ENCODE data around the gene CRYGN. TPM values are rescaled to one million over a fixed set of nuclear protein-coding genes. Genes with fewer than 3 reads are reported as not detected.

The CRYGN gene
- total RNA-seq, 6 donors from 2014 or later, result 0.43 to 0.61 TPM; not detected in 4

DNA sequence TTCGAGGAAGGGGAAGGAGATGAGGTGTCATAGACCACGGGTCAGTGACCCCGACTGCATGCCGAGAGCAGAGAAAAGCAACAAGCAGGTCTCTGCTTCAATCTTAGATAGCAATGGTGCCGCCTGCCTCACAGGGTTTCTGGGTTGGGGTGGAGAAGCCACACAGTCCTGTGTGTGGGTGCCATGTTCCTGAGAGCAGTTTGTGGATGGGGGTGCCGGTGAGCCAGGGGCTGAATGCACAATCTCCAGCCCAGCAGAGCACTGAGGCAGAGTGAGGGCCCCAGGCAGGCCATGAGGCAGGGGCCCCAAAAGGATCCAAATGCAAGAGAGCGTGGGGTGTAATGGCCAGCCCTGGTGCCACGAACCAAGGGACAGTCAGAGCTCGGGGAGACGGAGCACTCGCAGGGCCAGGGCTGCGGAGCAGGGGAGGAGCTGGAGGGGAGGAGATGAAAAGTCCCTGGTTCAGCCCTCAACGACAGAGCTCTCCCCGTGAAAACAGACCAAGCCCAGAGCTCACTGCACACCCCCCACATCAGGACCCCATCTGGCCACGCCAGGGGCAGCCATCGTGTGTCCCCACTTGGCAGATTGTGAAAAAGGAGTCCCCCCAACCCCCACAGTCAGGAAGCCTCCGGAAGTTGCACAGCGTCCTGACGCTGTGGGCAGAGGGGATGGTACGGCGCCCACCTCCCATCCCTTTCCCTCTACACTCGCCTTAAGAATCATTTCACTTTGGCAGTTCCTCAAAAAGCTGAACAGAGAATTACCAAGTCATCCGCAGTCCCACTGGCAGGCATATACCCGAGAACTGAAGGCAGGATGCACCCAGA lies 50.0 kb downstream of the CRYGN start:
- no peaks in the 10 kb centered on the region for H3K4me1 ChIP-seq
- H3K9me3 ChIP-seq, result no peaks in the 10 kb centered on the region
- H3K36me3 ChIP-seq, result no peaks in the 10 kb centered on the region
- DNase-seq, result no peak
- TF ChIP-seq EP300 (IDR thresholded peaks at IDR 0.05), result no peak
- TF ChIP-seq POLR2A (IDR thresholded peaks at IDR 0.05), result no peak
- TF ChIP-seq POLR2AphosphoS5 (IDR thresholded peaks at IDR 0.05), result no peak
- TF ChIP-seq, protein P1, sequence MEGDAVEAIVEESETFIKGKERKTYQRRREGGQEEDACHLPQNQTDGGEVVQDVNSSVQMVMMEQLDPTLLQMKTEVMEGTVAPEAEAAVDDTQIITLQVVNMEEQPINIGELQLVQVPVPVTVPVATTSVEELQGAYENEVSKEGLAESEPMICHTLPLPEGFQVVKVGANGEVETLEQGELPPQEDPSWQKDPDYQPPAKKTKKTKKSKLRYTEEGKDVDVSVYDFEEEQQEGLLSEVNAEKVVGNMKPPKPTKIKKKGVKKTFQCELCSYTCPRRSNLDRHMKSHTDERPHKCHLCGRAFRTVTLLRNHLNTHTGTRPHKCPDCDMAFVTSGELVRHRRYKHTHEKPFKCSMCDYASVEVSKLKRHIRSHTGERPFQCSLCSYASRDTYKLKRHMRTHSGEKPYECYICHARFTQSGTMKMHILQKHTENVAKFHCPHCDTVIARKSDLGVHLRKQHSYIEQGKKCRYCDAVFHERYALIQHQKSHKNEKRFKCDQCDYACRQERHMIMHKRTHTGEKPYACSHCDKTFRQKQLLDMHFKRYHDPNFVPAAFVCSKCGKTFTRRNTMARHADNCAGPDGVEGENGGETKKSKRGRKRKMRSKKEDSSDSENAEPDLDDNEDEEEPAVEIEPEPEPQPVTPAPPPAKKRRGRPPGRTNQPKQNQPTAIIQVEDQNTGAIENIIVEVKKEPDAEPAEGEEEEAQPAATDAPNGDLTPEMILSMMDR (IDR thresholded peaks at IDR 0.05), result no peak
- no peak for ATAC-seq (ENCODE audit: low FRiP score in 2 of 2)
- no peak overlapping the region for H3K27ac ChIP-seq
- no peaks in the 10 kb centered on the region for H3K27me3 ChIP-seq
- H3K4me3 ChIP-seq, result no peak overlapping the region
- 68 to 84% methylated on average over 21 to 24 of the region's 24 CpGs for WGBS, 2 donors

DNA sequence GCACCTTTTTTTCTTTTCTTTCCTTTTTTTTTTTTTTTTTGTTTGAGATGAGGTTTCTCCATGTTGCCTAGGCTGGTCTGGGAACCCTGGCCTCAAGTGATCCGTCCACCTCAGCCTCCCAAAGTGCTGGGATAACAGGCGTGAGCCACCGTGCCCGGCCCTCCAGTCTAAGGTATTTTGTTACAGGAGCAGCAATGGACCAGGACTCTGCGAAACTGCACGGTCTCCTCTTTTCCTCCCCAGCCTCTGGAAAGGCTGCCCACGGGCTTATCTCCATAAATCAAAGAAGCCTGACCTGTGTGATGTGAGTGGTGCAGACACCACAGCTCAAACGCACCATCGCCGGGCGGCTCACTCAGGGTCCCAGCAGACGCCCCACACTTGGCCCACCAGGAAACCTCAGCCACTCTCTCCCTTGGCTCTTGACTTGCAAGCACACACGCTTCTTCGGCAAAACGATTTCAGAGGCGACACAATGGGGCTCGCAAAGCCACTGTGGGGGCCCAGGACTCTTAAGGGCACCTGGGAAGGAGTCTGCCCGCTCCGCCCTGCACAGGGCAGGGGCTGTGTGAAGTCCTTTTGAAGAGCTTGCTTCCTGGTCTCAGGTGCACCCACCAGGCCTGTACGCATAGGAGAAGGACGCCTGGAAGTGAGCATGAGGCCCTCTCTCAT lies 50.7 kb downstream of the CRYGN start:
- Histone ChIP-seq H3K9me3 (no peaks in the 10 kb centered on the region), H3K27ac (no peak overlapping the region), H3K4me1 (no peaks in the 10 kb centered on the region), H3K27me3 (no peaks in the 10 kb centered on the region), H3K36me3 (no peaks in the 10 kb centered on the region), H3K4me3 (no peak overlapping the region)
- no peak for DNase-seq
- 88% methylated on average over 19 to 21 of the region's 21 CpGs for WGBS, 2 donors
- ATAC-seq (ENCODE audit: low FRiP score in 2 of 2), result no peak
- TF ChIP-seq, protein P1 (IDR thresholded peaks at IDR 0.05), result no peak
- TF ChIP-seq POLR2AphosphoS5 (IDR thresholded peaks at IDR 0.05), result no peak
- no peak for TF ChIP-seq POLR2A (IDR thresholded peaks at IDR 0.05)
- no peak for TF ChIP-seq EP300 (IDR thresholded peaks at IDR 0.05)

DNA sequence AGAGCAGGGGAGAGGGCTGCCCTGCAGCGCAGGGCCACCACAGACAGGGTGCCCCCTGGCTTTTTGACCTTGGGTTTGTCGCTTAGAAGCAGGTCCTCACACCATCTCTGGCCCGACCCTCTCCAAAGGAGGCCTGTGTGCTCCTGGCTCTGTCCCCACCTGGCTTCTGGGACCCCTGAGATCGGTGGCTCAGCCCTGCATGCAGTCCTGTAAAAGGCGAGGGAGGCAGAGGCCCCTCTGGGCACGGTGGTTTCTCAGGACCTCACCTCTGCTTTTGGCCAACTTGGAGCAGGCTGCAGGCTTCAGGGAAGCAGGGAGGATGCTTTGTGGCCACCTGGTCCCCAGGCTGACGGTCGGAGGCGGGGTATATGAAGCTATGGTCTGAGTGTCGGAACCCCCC lies 51.5 kb downstream of the CRYGN start:
- no peaks in the 10 kb centered on the region for H3K27me3 ChIP-seq
- no peaks in the 10 kb centered on the region for H3K4me1 ChIP-seq
- WGBS, 2 donors, result 89 to 96% methylated on average over 7 to 10 of the region's 10 CpGs
- no peak overlapping the region for H3K27ac ChIP-seq
- H3K36me3 ChIP-seq, result no peaks in the 10 kb centered on the region
- DNase-seq (no peak), ATAC-seq (ENCODE audit: low FRiP score in 2 of 2) (no peak)
- no peak for TF ChIP-seq POLR2AphosphoS5 (IDR thresholded peaks at IDR 0.05)
- TF ChIP-seq, protein P1 (IDR thresholded peaks at IDR 0.05), result no peak
- TF ChIP-seq POLR2A (IDR thresholded peaks at IDR 0.05), result no peak
- TF ChIP-seq EP300 (IDR thresholded peaks at IDR 0.05), result no peak
- H3K4me3 ChIP-seq, result no peak overlapping the region
- no peaks in the 10 kb centered on the region for H3K9me3 ChIP-seq

DNA sequence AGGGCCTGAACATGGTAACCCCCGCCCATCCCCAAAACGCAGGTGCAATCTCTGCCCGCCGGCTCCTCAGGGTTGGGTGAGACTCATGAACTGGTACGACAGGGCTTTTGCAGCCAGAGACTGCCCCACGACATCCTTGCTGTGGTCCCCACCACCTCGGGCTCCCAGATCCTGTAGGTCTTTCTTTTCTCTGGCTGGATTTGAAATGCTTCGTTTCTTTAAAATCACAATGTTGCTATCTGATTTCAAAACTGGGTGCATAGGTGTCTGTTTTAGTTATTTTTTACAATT lies 52.0 kb downstream of the CRYGN start:
- Histone ChIP-seq H3K4me1 (no peaks in the 10 kb centered on the region), H3K27ac (no peak overlapping the region), H3K4me3 (no peak overlapping the region), H3K9me3 (no peaks in the 10 kb centered on the region), H3K36me3 (no peaks in the 10 kb centered on the region), H3K27me3 (no peaks in the 10 kb centered on the region)
- no peak for DNase-seq
- WGBS, 2 donors, result 92% methylated on average over 8 of the region's 8 CpGs
- no peak for ATAC-seq (ENCODE audit: low FRiP score in 2 of 2)
- TF ChIP-seq POLR2AphosphoS5 (IDR thresholded peaks at IDR 0.05), result no peak
- TF ChIP-seq, protein P1 (IDR thresholded peaks at IDR 0.05), result no peak
- TF ChIP-seq POLR2A (IDR thresholded peaks at IDR 0.05), result no peak
- TF ChIP-seq EP300 (IDR thresholded peaks at IDR 0.05), result no peak
